Measurements from ENCODE around the gene RPL12.
"Not testable (repeated sequence)": the region's sequence is repeated elsewhere in the genome, so short reads cannot be mapped to it uniquely, and the experiment has no call there.

RPL12 gene

DNA sequence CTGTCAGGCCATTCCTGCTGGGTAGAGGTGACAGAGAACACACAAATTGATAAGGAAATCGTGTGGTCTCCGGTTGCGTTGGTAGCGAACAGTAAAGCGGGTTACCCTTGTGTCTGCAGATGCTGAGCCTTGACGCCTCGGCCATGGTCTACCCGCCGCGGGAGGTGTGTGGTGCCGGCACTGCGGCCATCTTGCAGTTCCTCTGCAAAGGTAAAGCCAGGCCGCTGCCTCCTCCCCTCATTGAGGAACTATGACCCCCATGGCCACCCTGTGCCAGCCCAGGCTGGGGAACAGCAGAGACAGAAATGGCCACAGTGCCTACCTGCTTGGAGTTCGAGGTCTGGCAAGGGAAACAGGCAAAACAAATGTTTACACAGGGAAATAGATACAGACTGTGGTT is 16.4 kb upstream of the RPL12 start:
- Histone ChIP-seq H3K4me3 (ENCODE audit: low read length) (no peak overlapping the region), H3K27me3 (ENCODE audit: insufficient read depth, low read length) (no peaks in the 10 kb centered on the region), H3K9ac (ENCODE audit: low read depth, low read length) (no peak overlapping the region), H3K27ac (ENCODE audit: low read depth, low read length) (no peak overlapping the region), H3K4me1 (ENCODE audit: insufficient read depth, low read length) (0 out of 2 replicates have a peak, but pooled peaks cover 4% of the 10 kb centered on the region), H3K36me3 (ENCODE audit: insufficient read depth, low read length) (peaks cover 28% of the 10 kb centered on the region), H3K9me3 (ENCODE audit: insufficient read depth, low read depth, low read length) (no peaks in the 10 kb centered on the region)
- WGBS, result 96% methylated on average over 14 of the region's 14 CpGs

DNA sequence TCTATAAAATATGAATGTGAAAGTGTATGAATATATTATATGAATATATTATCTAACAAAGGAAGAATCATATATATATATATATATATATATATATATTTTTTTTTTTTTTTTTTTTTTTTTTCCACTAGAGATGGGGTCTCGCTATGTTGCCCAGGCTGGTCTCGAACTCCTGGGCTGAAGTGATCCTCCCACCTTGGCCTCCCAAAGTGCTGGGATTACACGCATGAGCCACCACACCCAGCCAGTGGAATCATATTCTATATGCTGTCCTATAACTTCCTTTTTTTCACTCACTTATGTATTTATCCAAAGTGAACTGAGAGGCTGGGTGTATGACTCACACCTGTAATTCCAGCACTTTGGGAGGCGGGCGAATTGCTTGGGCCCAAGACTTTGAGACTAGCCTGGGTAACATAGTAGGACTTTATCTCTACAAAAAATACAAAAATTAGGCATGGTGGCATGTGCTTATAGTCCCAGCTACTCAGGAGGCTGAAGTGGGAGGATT is 15.3 kb upstream of the RPL12 start:
- H3K27ac ChIP-seq (ENCODE audit: low read depth, low read length); H3K9me3 ChIP-seq (ENCODE audit: insufficient read depth, low read depth, low read length); H3K4me3 ChIP-seq (ENCODE audit: low read length); H3K4me1 ChIP-seq (ENCODE audit: insufficient read depth, low read length); H3K9ac ChIP-seq (ENCODE audit: low read depth, low read length); H3K27me3 ChIP-seq (ENCODE audit: insufficient read depth, low read length): not testable (repeated sequence)
- peaks cover 39% of the 10 kb centered on the region for H3K36me3 ChIP-seq (ENCODE audit: insufficient read depth, low read length)
- WGBS, result 96% methylated on average over 5 of the region's 5 CpGs

DNA sequence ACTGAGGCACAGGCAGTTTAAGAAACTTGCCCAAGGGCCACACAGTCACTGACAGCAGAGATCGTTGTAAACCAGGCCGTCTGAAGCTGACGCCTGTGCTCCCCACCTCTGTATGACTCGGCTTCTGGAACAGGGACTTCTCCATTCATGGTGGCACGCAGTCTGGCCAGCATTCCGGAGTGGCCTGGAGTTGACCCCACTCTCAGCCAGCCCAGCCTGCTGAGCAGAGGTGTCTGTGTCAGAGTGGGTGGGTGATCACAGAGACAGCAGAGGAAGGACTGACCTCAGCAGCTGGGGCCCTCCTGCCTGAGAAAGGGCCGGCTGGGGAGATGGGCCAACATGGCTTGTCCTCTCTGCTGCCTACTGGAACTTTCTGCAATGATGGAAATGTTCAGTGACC is 12.7 kb upstream of the RPL12 start:
- WGBS, result 87% methylated on average over 7 of the region's 7 CpGs
- no peaks in the 10 kb centered on the region for H3K4me1 ChIP-seq (ENCODE audit: insufficient read depth, low read length)
- H3K9me3 ChIP-seq (ENCODE audit: insufficient read depth, low read depth, low read length), result no peaks in the 10 kb centered on the region
- no peak overlapping the region for H3K4me3 ChIP-seq (ENCODE audit: low read length)
- no peaks in the 10 kb centered on the region for H3K27me3 ChIP-seq (ENCODE audit: insufficient read depth, low read length)
- H3K9ac ChIP-seq (ENCODE audit: low read depth, low read length), result no peak overlapping the region
- H3K27ac ChIP-seq (ENCODE audit: low read depth, low read length), result no peak overlapping the region
- H3K36me3 ChIP-seq (ENCODE audit: insufficient read depth, low read length), result peaks cover 55% of the 10 kb centered on the region

DNA sequence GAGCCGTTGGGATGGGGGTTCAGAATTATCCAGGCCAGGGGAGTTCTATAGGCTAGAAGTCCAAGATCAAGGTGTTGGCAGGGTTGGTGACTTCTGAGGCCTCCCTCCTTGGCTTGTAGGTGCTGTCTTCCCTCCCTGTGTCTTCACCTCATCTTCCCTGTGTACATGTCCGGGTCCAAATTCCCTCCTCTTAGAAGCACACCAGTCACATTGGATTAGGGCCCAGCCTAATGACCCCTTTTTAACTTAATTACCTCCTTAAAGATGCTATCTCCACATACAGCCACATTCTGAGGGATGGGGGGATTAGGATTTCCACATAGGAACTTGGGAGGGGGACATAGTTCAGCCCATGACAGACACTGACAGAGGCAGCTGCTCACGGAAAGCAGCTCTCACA is 12.2 kb upstream of the RPL12 start:
- Histone ChIP-seq H3K36me3 (ENCODE audit: insufficient read depth, low read length) (peaks cover 58% of the 10 kb centered on the region), H3K9ac (ENCODE audit: low read depth, low read length) (no peak overlapping the region), H3K9me3 (ENCODE audit: insufficient read depth, low read depth, low read length) (no peaks in the 10 kb centered on the region), H3K27me3 (ENCODE audit: insufficient read depth, low read length) (no peaks in the 10 kb centered on the region), H3K27ac (ENCODE audit: low read depth, low read length) (no peak overlapping the region), H3K4me1 (ENCODE audit: insufficient read depth, low read length) (no peaks in the 10 kb centered on the region), H3K4me3 (ENCODE audit: low read length) (no peak overlapping the region)
- 86% methylated on average over 3 of the region's 3 CpGs for WGBS

DNA sequence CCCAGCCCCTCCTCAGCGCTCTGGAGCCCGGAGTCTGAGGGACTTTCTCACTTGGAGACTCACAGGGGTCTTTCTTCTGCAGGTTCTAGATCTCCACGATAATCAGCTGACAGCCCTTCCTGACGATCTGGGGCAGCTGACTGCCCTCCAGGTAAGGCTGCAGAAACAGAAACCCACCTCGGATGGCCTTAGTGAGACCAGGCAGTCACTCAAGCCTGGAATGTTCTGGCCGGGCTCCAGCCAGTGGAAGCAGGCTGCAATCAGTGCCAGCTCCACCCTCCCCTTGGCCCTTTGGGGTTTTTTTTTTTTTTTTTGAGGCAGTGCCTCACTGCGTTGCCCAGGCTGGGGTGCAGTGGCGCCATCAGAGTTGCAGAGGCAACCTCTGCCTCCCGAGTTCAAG is 7.7 kb upstream of the RPL12 start:
- Histone ChIP-seq H3K27me3 (ENCODE audit: insufficient read depth, low read length) (no peaks in the 10 kb centered on the region), H3K4me1 (ENCODE audit: insufficient read depth, low read length) (no peaks in the 10 kb centered on the region), H3K9me3 (ENCODE audit: insufficient read depth, low read depth, low read length) (no peaks in the 10 kb centered on the region), H3K9ac (ENCODE audit: low read depth, low read length) (no peak overlapping the region), H3K36me3 (ENCODE audit: insufficient read depth, low read length) (peaks cover 74% of the 10 kb centered on the region), H3K27ac (ENCODE audit: low read depth, low read length) (no peak overlapping the region), H3K4me3 (ENCODE audit: low read length) (no peak overlapping the region)
- WGBS, result 94% methylated on average over 9 of the region's 9 CpGs

DNA sequence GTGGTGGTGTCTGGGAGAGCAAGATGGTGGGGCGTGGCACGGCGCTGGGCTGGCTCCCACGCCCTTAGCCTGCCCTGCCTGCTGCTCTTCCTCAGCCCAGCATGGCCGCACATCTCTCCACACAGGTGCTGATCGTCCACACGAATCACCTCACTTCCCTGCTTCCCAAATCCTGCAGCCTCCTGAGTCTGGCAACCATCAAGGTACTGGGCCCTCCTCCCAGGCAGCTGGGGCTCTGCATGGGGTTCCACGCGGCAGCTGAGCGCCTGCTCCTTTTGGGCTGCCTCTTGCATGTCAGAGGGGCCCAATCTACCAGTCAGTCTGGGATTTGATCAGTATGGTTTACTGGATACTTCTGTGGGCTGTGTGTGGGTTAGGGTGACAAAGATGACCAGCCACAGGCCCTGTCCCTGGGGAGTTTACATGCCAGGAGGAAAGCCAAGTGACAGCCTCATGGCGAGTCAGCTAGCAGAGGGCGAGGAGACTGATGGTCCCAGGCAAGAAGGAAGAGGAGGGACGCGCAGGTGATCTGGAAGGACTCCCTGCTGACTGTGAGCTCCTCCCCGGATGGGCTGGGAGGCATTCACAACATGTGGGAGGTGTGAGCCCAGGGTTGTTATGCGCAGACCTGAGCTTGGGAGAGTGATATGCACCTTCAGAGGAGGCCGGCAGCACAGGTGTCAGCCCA is 6.1 kb upstream of the RPL12 start:
- WGBS, result 80% methylated on average over 17 of the region's 17 CpGs
- peaks cover 62% of the 10 kb centered on the region for H3K36me3 ChIP-seq (ENCODE audit: insufficient read depth, low read length)

DNA sequence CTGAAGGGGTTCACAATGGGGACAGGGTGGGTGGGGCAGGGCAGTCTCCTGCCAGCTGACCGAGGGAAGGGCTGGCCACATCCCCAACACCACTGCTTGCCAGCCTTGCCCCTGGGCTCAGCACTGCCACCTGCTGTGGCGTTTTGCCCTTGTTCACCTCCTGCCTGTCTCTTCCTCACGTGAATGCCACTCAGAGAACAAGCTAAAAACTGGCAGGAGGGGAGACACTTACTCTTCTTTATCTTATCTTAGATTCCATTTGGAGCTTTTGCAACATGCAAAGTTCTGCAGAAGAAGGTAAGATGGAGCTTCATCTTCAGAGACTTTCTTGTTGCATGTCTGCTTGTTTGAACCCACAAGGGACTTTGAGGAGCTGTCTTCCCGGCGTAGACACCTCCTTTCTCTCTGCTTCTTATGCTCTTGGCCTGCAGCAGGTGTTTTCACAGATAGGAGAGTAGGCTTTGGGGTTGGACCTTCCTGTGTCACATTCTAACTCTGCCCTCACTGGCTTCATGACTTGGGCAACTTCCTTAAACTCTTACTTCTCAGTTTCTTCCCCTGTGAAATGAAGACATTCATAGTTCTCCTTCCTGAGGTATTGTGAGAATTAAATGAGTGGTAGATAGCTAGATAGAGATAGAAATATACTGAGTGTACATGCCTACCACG is 4.3 kb upstream of the RPL12 start:
- Histone ChIP-seq H3K4me1 (ENCODE audit: insufficient read depth, low read length) (peaks cover 5% of the 10 kb centered on the region; the same call in 1 of the 2 replicates), H3K9me3 (ENCODE audit: insufficient read depth, low read depth, low read length) (no peaks in the 10 kb centered on the region), H3K9ac (ENCODE audit: low read depth, low read length) (no peak overlapping the region), H3K4me3 (ENCODE audit: low read length) (no peak overlapping the region), H3K27ac (ENCODE audit: low read depth, low read length) (no peak overlapping the region), H3K36me3 (ENCODE audit: insufficient read depth, low read length) (peaks cover 51% of the 10 kb centered on the region), H3K27me3 (ENCODE audit: insufficient read depth, low read length) (no peaks in the 10 kb centered on the region)
- WGBS, result 82% methylated on average over 6 of the region's 6 CpGs

More for the DNA sequence above, 6.1 kb upstream of the RPL12 start:
- Histone ChIP-seq H3K4me1 (ENCODE audit: insufficient read depth, low read length) (peaks cover 4% of the 10 kb centered on the region; the same call in 1 of the 2 replicates), H3K4me3 (ENCODE audit: low read length) (no peak overlapping the region), H3K27me3 (ENCODE audit: insufficient read depth, low read length) (no peaks in the 10 kb centered on the region), H3K27ac (ENCODE audit: low read depth, low read length) (no peak overlapping the region; the same call in 1 of the 2 replicates), H3K9me3 (ENCODE audit: insufficient read depth, low read depth, low read length) (no peaks in the 10 kb centered on the region), H3K9ac (ENCODE audit: low read depth, low read length) (no peak overlapping the region)

DNA sequence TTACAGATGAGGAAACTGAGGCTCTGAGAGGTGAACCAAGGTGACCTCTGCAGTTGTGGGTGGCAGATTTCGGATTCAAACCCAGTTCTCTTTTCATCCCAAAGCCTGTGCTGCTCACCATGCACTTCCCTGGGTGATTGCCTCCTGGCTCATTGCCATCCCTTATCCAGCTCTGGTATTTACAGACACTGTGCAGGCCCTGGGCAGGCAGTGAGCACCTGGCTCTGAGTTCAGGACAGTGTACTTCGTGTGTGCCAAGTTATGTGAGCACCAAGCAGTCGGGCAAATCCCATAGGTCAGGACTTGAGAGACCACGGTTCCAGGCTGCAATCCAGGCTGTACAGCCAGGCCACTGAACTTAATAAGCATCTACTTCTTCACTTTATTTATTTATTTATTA is 1.5 kb upstream of the RPL12 start:
- Histone ChIP-seq H3K9ac (ENCODE audit: low read depth, low read length) (peak overlapping the region; percentile 6; the same call in 1 of the 2 replicates), H3K36me3 (ENCODE audit: insufficient read depth, low read length) (peaks cover 57% of the 10 kb centered on the region), H3K4me3 (ENCODE audit: low read length) (peak overlapping the region; percentile 98), H3K9me3 (ENCODE audit: insufficient read depth, low read depth, low read length) (no peaks in the 10 kb centered on the region), H3K27me3 (ENCODE audit: insufficient read depth, low read length) (no peaks in the 10 kb centered on the region), H3K4me1 (ENCODE audit: insufficient read depth, low read length) (peaks cover 5% of the 10 kb centered on the region; the same call in 1 of the 2 replicates), H3K27ac (ENCODE audit: low read depth, low read length) (no peak overlapping the region)
- 81% methylated on average over 4 of the region's 4 CpGs for WGBS

DNA sequence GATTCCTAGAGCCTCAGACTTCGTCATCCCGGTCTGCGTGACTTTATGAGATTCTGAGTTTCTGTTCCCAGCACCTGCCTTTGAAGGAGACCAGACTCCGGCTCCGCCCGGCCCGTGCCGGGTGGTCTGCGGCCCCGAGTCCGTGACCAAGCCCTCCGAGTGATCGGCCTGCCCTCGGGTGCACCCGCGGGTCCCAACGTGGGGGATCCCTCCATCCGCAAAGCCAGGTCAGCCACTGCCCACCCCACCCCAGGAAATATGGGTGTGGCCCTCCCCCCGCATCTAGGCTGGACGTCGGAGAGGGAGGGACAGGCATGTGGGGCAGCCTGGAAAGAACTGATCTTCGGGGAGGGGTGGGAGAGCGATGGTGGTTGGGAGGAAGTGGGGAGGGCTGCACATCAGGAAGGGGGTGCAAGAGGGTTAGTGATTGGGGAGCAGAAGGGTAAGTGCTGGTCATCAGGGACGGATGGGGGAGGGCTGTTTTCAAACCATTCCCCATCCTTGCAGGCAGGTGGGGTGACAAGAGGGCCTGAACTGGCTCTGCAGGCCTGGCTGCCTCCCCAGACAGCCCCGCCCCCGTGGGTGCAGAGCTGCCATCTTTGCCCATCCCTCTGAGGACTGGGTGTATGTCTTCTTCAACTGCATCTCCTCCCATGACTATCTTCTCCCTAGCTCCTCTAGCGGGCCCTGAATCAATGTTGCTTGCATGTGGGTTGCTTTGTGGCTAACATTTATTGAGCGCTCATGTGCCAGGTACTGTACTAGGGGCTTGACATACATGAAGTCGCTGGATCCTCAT is 851 bp upstream of the RPL12 start:
- Histone ChIP-seq H3K4me3 (ENCODE audit: low read length) (peak overlapping the region; percentile 98), H3K9ac (ENCODE audit: low read depth, low read length) (peak overlapping the region; percentile 100), H3K36me3 (ENCODE audit: insufficient read depth, low read length) (peaks cover 57% of the 10 kb centered on the region), H3K27ac (ENCODE audit: low read depth, low read length) (peak overlapping the region; percentile 39), H3K27me3 (ENCODE audit: insufficient read depth, low read length) (no peaks in the 10 kb centered on the region), H3K4me1 (ENCODE audit: insufficient read depth, low read length) (peaks cover 5% of the 10 kb centered on the region; the same call in 1 of the 2 replicates), H3K9me3 (ENCODE audit: insufficient read depth, low read depth, low read length) (no peaks in the 10 kb centered on the region)
- WGBS, result 15% methylated on average over 26 of the region's 29 CpGs

DNA sequence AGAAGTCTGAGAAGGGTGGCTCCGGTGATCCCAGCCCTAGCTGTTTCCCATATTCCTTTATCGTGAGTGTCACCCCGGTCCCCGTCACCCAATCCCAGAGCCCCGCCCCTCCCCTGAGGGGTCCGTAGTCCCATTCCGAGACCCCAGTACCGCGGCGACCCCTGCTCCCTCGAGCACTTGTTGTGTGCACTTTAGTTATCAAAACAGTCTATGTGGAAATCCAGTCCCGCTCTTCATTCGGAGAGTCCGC is 327 bp upstream of the RPL12 start:
- peaks cover 59% of the 10 kb centered on the region for H3K36me3 ChIP-seq (ENCODE audit: insufficient read depth, low read length)
- under 1% methylated on average over 14 of the region's 14 CpGs for WGBS
- H3K9me3 ChIP-seq (ENCODE audit: insufficient read depth, low read depth, low read length), result no peaks in the 10 kb centered on the region
- peaks cover 5% of the 10 kb centered on the region; the same call in 1 of the 2 replicates for H3K4me1 ChIP-seq (ENCODE audit: insufficient read depth, low read length)
- peak overlapping the region; percentile 39 for H3K27ac ChIP-seq (ENCODE audit: low read depth, low read length)
- peak overlapping the region; percentile 98 for H3K4me3 ChIP-seq (ENCODE audit: low read length)
- peak overlapping the region; percentile 100 for H3K9ac ChIP-seq (ENCODE audit: low read depth, low read length)
- H3K27me3 ChIP-seq (ENCODE audit: insufficient read depth, low read length), result no peaks in the 10 kb centered on the region

DNA sequence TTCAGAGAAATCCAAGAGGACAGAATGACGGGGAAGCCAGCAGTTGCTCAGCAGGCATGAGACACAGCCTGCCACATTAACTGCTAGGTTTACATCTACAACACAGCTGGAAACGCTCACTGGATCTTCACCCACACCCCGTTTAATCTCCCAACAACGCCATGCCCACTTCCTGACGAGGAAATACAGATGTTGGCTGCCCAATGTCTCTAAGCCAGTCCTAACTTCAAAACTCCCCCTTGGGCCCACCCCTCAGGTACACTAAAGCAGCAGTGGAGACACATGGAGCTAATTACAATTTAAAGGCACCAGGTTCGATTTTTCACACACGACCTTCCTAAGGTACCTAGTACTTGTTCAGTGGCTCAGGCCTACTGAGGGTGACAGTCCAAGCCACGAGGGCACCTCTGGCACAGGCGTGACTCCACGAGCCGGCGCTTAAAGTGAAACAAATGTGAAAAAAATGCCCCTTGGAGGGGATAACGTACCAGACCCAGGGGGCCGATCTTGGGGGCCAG is 904 bp downstream of the RPL12 start:
- Histone ChIP-seq H3K27me3 (ENCODE audit: insufficient read depth, low read length) (no peaks in the 10 kb centered on the region), H3K4me3 (ENCODE audit: low read length) (peak overlapping the region; percentile 98), H3K4me1 (ENCODE audit: insufficient read depth, low read length) (peaks cover 5% of the 10 kb centered on the region; the same call in 1 of the 2 replicates), H3K9me3 (ENCODE audit: insufficient read depth, low read depth, low read length) (no peaks in the 10 kb centered on the region), H3K36me3 (ENCODE audit: insufficient read depth, low read length) (peaks cover 64% of the 10 kb centered on the region), H3K9ac (ENCODE audit: low read depth, low read length) (peak overlapping the region; percentile 100), H3K27ac (ENCODE audit: low read depth, low read length) (peak overlapping the region; percentile 90)
- 1% methylated on average over 14 of the region's 14 CpGs for WGBS

Data from HUES64 (cell line).